Right ventricle myocardium superior (tissue), 1 donor: ENCODE measurements around the gene RBM3. TPM values are rescaled to one million over a fixed set of nuclear protein-coding genes. Genes with fewer than 3 reads are reported as not detected.

Experiments
- ATAC-seq: fragments of 200-7000 bp; cut with Tn5 transposase; one replicate; pipeline ENCODE4 v1.9.1; 2020; ENCODE audit warnings: mild to moderate bottlenecking; ENCODE audit not compliant: poor library complexity
- DNase-seq: peaks from one replicate; pipeline ENCODE4 v3.0.0-alpha.2; 2020
- intact Hi-C: fragments of 100-400 bp; cut with DNase I; formaldehyde crosslinking; loops from one replicate; pipeline ENCODE4 v1.11.2; 2022
- total RNA-seq: library from RNA; stranded (reverse); fragmentation: NEBNext Ultra II Directional; extraction: Animal tissue kit (Norgen Biotek cat#: 25700); gene quantifications from one replicate; pipeline ENCODE4 v1.2.1, GENCODE V29; 2021
- donor health status: DM: no; HTN: yes; CAD: no; lungs with severe emphysema.

Gene RBM3
- total RNA-seq, 1 donor from 2014 or later, result 103 TPM

GRCh38 chrX:48573690-48574269, 504 bp upstream of the RBM3 start:
- intact Hi-C loops, result no loop called here
- DNase-seq (peak; percentile 50), ATAC-seq (peak; percentile 3)

GRCh38 chrX:48575642-48576041, 1.4 kb downstream of the RBM3 start:
- DNase-seq (no peak), ATAC-seq (no peak)
- intact Hi-C loops, result no loop called here

- no peak for DNase-seq
- no peak for ATAC-seq
- intact Hi-C loops, result no loop called here
Observed at GRCh38 chrX:48576108-48576507, 1.8 kb downstream of the RBM3 start.

- intact Hi-C loops, result no loop called here
- DNase-seq (no peak), ATAC-seq (no peak)
Observed at GRCh38 chrX:48578661-48579128, 4.4 kb downstream of the RBM3 start.

- DNase-seq, result no peak
- intact Hi-C loops, result no loop called here
- ATAC-seq, result no peak
Observed at GRCh38 chrX:48579259-48579658, 5.0 kb downstream of the RBM3 start.

- intact Hi-C loops, result no loop called here
- DNase-seq, result no peak
- no peak for ATAC-seq
Observed at GRCh38 chrX:48580662-48581061, 6.4 kb downstream of the RBM3 start.

- intact Hi-C loops, result no loop called here
- no peak for DNase-seq
Observed at GRCh38 chrX:48584698-48585097, 10.4 kb downstream of the RBM3 start.

GRCh38 chrX:48589482-48590162, 15.3 kb downstream of the RBM3 start:
- DNase-seq (no peak), ATAC-seq (peak; percentile 46)
- intact Hi-C loops, result no loop called here

More at GRCh38 chrX:48584698-48585097, 10.4 kb downstream of the RBM3 start:
- ATAC-seq, result no peak

GRCh38 chrX:48590203-48591103, 16.2 kb downstream of the RBM3 start:
- ATAC-seq (peak; percentile 11), DNase-seq (no peak)
- intact Hi-C loops, result no loop called here

- ATAC-seq (peak; percentile 80), DNase-seq (no peak)
- intact Hi-C loops, result no loop called here
Observed at GRCh38 chrX:48591255-48591791, 17.0 kb downstream of the RBM3 start.

GRCh38 chrX:48592971-48593370, 18.7 kb downstream of the RBM3 start:
- DNase-seq (no peak), ATAC-seq (no peak)
- intact Hi-C loops, result no loop called here

- no peak for DNase-seq
- no peak for ATAC-seq
- intact Hi-C loops, result no loop called here
Observed at GRCh38 chrX:48595929-48596328, 21.6 kb downstream of the RBM3 start.

- intact Hi-C loops, result no loop called here
- ATAC-seq (peak; percentile 96), DNase-seq (peak; percentile 94)
Observed at GRCh38 chrX:48597353-48598264, 23.3 kb downstream of the RBM3 start, which contains the start of gene WDR13. Gene WDR13 (plus strand): TSS chrX:48597492. CDS start chrX:48597997, 505 bp downstream.

- no peak for DNase-seq
- ATAC-seq, result no peak
- intact Hi-C loops, result no loop called here
Observed at GRCh38 chrX:48598614-48599013, 24.3 kb downstream of the RBM3 start.

- DNase-seq, result no peak
- intact Hi-C loops, result no loop called here
- no peak for ATAC-seq
Observed at GRCh38 chrX:48599341-48599740, 25.1 kb downstream of the RBM3 start.

- no peak for ATAC-seq
- DNase-seq, result no peak
- intact Hi-C loops, result no loop called here
Observed at GRCh38 chrX:48600226-48600625, 25.9 kb downstream of the RBM3 start.

GRCh38 chrX:48601741-48602394, 27.6 kb downstream of the RBM3 start:
- DNase-seq, result no peak
- intact Hi-C loops, result no loop called here

GRCh38 chrX:48604701-48605100, 30.4 kb downstream of the RBM3 start:
- intact Hi-C loops, result no loop called here
- no peak for ATAC-seq
- DNase-seq, result no peak

More at GRCh38 chrX:48601741-48602394, 27.6 kb downstream of the RBM3 start:
- ATAC-seq, result no peak
